ENCODE data around the gene DAPL1.
A peak's percentile ranks its signal among the peaks of the same experiment; 100 is the strongest.

The DAPL1 gene

DNA sequence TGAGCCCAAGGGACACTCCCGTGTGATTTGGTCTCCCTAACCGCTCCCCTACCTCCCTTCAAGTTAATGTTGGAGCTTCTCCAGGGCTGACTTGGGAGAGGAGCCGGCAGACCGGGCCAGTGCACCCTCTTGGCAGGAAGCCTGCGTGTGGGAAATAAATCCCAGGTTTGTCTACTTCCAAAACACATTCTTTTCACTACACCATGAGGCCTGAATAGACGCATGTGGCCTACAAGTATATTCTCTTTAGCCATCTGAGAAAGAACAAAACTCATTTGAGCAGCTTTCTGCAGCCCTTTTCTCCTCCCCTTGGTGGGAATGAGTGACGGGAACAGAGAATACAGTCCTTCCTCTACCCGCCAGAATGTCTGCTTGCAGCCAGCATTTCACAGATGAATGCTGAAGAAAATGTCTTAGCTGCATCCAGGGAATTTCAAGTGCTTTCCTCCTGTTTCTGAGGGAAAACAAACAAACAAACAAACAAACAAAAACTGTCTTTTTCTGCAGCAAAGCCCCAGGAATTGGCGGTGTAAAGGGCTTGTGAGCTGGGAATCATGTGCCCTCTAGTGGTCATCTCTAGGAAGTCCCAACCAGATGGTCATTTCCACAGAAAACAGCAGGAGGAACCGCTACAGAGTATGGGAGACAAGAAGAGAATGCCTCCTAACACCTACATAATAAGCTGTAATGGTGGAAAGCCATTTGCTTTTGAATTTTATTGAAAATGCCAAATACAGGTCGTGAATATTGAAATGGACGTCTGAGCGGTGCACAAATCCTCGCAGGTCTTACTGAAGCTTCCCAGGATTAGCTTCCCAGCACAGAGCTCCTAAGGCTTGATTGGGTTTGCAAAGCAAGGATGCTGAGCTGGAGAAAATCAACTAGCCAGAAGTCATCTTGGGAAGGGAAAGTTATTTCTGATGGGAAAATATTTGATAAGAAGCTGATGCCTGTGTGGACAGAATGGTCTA is 41.2 kb upstream of the DAPL1 start:
- POLR2A ChIA-PET: no interaction called here
- H3K27ac ChIP-seq (ENCODE audit: extremely low read depth, low read depth, low read length): no peak overlapping the region

DNA sequence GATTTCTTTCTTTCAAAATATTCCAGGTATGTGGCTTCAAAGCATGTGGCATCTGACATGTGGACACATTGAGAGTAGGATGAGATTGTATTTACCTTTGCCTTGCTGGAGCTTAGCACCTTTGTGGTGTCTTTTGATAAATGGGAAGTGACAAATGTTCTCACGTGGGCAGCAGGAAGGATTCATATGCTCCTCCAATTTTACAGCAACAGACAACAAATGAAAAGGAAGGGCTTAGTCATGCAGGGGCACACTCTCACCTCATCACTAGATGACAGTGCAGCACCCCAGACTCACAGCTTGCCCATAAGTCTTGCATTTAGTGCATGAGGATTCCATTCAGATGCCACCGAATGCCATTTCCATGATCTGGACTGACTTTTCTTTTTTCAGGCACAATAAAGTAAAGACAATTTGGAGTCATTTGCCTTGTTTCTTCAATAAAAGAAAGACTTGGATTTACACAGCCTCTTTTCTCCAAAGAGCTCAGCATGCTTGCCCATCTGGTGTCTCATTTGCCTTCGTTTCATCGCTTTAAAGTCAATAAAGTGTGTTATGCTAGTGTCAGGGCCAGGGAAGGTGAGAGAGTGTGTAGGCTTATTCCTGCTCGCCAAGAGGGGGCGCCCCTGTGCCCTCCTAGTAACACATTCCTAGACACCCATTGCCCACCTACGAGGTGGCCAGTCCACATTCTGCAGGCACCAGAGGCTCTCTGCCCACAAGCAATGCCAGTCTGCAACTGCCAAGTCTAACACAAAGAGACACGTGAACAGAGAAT is 39.6 kb upstream of the DAPL1 start:
- CTCF ChIA-PET: interaction anchor here (0.6 to 5.3 kb wide), 22 partner anchors 10 to 744 kb away, joined by 3 to 89 read pairs (median 5); no protein-coding TSS in a partner anchor
- Histone ChIP-seq H3K36me3 (ENCODE audit: control insufficient read depth in 2 of 2, insufficient read depth in 1 of 2, low read length in 2 of 2) (no peaks in the 10 kb centered on the region), H3K27ac (ENCODE audit: extremely low read depth, low read depth, low read length) (no peak overlapping the region), H3K4me1 (ENCODE audit: control insufficient read depth, insufficient read depth, low read length) (no peaks in the 10 kb centered on the region), H3K9me3 (ENCODE audit: control insufficient read depth, insufficient read depth, low read depth, low read length) (no peaks in the 10 kb centered on the region), H3K4me3 (ENCODE audit: low read depth, low read length) (no peak overlapping the region)
- POLR2A ChIA-PET: interaction anchor here (0.5 kb wide), 1 partner anchor 844 kb away, joined by 3 read pairs; no protein-coding TSS in a partner anchor
- TF ChIP-seq ZNF391 (tag by site-specific recombination; IDR thresholded peaks at IDR 0.05; ENCODE audit: borderline replicate concordance, low read depth) (no peak), KLF1 (tag by site-specific recombination; IDR thresholded peaks at IDR 0.05) (no peak), ZNF837 (tag by site-specific recombination; IDR thresholded peaks at IDR 0.05) (no peak), ZSCAN23 (tag by site-specific recombination; IDR thresholded peaks at IDR 0.05) (no peak), ZNF292 (tag by site-specific recombination; IDR thresholded peaks at IDR 0.05; ENCODE audit: borderline replicate concordance, low read depth) (no peak), ZNF530 (tag by site-specific recombination; IDR thresholded peaks at IDR 0.05; ENCODE audit: low read depth) (no peak), ZSCAN16 (tag by site-specific recombination; IDR thresholded peaks at IDR 0.05) (no peak), ZFP69B (tag by site-specific recombination; IDR thresholded peaks at IDR 0.05) (no peak), ZNF324 (tag by site-specific recombination; IDR thresholded peaks at IDR 0.05) (no peak), ZNF768 (tag by site-specific recombination; IDR thresholded peaks at IDR 0.05) (no peak), SETDB1 (IDR thresholded peaks at IDR 0.05; ENCODE audit: insufficient read length, low read length) (no peak), ZNF623 (tag by site-specific recombination; IDR thresholded peaks at IDR 0.05) (no peak), ZNF184 (tag by site-specific recombination; IDR thresholded peaks at IDR 0.05) (no peak)
- TF ChIP-seq, protein P1, sequence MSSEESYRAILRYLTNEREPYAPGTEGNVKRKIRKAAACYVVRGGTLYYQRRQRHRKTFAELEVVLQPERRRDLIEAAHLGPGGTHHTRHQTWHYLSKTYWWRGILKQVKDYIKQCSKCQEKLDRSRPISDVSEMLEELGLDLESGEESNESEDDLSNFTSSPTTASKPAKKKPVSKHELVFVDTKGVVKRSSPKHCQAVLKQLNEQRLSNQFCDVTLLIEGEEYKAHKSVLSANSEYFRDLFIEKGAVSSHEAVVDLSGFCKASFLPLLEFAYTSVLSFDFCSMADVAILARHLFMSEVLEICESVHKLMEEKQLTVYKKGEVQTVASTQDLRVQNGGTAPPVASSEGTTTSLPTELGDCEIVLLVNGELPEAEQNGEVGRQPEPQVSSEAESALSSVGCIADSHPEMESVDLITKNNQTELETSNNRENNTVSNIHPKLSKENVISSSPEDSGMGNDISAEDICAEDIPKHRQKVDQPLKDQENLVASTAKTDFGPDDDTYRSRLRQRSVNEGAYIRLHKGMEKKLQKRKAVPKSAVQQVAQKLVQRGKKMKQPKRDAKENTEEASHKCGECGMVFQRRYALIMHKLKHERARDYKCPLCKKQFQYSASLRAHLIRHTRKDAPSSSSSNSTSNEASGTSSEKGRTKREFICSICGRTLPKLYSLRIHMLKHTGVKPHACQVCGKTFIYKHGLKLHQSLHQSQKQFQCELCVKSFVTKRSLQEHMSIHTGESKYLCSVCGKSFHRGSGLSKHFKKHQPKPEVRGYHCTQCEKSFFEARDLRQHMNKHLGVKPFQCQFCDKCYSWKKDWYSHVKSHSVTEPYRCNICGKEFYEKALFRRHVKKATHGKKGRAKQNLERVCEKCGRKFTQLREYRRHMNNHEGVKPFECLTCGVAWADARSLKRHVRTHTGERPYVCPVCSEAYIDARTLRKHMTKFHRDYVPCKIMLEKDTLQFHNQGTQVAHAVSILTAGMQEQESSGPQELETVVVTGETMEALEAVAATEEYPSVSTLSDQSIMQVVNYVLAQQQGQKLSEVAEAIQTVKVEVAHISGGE (tag by site-specific recombination; conservative IDR thresholded peaks at IDR 0.05; ENCODE audit: low read depth): no peak
- TF ChIP-seq, protein P2, sequence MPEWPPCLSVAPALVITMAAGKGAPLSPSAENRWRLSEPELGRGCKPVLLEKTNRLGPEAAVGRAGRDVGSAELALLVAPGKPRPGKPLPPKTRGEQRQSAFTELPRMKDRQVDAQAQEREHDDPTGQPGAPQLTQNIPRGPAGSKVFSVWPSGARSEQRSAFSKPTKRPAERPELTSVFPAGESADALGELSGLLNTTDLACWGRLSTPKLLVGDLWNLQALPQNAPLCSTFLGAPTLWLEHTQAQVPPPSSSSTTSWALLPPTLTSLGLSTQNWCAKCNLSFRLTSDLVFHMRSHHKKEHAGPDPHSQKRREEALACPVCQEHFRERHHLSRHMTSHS (tag by site-specific recombination; IDR thresholded peaks at IDR 0.05): no peak

More for the DNA sequence above, 41.2 kb upstream of the DAPL1 start:
- Histone ChIP-seq H3K4me3 (ENCODE audit: low read depth, low read length) (no peak overlapping the region), H3K4me1 (ENCODE audit: control insufficient read depth, insufficient read depth, low read length) (no peaks in the 10 kb centered on the region), H3K36me3 (ENCODE audit: control insufficient read depth in 2 of 2, insufficient read depth in 1 of 2, low read length in 2 of 2) (no peaks in the 10 kb centered on the region), H3K9me3 (ENCODE audit: control insufficient read depth, insufficient read depth, low read depth, low read length) (no peaks in the 10 kb centered on the region)
- TF ChIP-seq ZNF2 (tag by site-specific recombination; IDR thresholded peaks at IDR 0.05): 0 out of 2 replicates have a peak, but pooled peaks have one; percentile 32
- TF ChIP-seq ZNF654 (tag by site-specific recombination; IDR thresholded peaks at IDR 0.05; ENCODE audit: low read depth): peak; percentile 73
- TF ChIP-seq, protein P3, sequence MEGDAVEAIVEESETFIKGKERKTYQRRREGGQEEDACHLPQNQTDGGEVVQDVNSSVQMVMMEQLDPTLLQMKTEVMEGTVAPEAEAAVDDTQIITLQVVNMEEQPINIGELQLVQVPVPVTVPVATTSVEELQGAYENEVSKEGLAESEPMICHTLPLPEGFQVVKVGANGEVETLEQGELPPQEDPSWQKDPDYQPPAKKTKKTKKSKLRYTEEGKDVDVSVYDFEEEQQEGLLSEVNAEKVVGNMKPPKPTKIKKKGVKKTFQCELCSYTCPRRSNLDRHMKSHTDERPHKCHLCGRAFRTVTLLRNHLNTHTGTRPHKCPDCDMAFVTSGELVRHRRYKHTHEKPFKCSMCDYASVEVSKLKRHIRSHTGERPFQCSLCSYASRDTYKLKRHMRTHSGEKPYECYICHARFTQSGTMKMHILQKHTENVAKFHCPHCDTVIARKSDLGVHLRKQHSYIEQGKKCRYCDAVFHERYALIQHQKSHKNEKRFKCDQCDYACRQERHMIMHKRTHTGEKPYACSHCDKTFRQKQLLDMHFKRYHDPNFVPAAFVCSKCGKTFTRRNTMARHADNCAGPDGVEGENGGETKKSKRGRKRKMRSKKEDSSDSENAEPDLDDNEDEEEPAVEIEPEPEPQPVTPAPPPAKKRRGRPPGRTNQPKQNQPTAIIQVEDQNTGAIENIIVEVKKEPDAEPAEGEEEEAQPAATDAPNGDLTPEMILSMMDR (tag by site-specific recombination; IDR thresholded peaks at IDR 0.05): peak; percentile 83
- TF ChIP-seq, protein P4, sequence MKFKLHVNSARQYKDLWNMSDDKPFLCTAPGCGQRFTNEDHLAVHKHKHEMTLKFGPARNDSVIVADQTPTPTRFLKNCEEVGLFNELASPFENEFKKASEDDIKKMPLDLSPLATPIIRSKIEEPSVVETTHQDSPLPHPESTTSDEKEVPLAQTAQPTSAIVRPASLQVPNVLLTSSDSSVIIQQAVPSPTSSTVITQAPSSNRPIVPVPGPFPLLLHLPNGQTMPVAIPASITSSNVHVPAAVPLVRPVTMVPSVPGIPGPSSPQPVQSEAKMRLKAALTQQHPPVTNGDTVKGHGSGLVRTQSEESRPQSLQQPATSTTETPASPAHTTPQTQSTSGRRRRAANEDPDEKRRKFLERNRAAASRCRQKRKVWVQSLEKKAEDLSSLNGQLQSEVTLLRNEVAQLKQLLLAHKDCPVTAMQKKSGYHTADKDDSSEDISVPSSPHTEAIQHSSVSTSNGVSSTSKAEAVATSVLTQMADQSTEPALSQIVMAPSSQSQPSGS (tag by site-specific recombination; IDR thresholded peaks at IDR 0.05; ENCODE audit: low read depth): no peak
- CTCF ChIA-PET: interaction anchor here (0.6 to 5.3 kb wide), 62 partner anchors 9 to 1262 kb away, joined by 3 to 89 read pairs (median 4); partner anchors contain the start of gene DAPL1
